Measurements from ENCODE around the gene ZNF316. TPM values are rescaled to one million over a fixed set of nuclear protein-coding genes. Genes with fewer than 3 reads are reported as not detected.
"Not testable (repeated sequence)": the region's sequence is repeated elsewhere in the genome, so short reads cannot be mapped to it uniquely, and the experiment has no call there.

ZNF316 gene
- polyA plus RNA-seq, 10 donors: 19.1 to 32.9 (median 24.2) TPM

- DNase-seq: no peak
These were observed 17.2 kb upstream of the ZNF316 start for GRCh38 chr7:6619961-6620360.

DNA sequence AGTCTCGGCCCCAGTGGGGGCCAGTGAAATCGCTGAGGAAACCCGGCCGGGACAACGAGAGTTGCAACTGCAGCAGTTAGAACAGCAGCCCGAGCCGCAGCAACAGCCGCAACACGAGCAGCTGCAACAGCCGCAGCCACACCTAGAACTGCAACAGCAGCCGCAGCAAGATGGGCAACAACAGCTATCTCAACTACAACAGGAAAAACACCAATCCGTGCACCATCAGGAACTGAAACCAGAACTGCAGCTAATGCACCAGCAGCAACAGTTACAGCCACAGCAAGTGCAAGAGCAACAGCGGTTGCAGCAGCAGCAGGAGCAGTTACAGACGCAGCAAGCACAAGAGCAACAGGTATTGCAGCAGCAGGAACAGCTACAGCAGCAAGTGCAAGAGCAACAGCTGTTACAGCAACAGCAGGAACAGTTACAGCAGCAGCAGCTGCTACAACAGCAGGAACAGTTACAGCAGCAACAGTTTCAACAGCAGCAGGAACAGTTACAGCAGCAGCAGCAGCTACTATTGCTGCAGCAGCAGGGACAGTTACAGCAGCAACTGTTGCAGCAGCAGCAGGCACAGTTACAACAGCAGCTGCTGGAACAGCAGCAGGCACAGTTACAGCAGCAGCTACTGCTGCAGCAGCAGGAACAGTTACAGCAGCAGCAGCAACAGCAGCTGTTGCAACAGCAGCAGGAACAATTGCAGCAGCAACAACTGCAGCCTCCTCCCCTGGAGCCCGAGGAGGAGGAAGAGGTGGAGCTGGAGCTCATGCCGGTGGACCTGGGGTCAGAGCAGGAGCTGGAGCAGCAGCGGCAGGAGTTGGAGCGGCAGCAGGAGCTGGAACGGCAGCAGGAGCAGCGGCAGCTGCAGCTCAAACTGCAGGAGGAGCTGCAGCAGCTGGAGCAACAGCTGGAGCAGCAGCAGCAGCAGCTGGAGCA, 15.7 kb upstream of the ZNF316 start:
- DNase-seq: no peak

- no peak for DNase-seq
These were observed 14.9 kb upstream of the ZNF316 start for GRCh38 chr7:6622134-6622710.

- no peak for DNase-seq
These were observed 13.4 kb upstream of the ZNF316 start for GRCh38 chr7:6623589-6624245.

- no peak for DNase-seq
These were observed 12.9 kb upstream of the ZNF316 start for GRCh38 chr7:6624246-6624611.

GRCh38 chr7:6628045-6628444, 9.1 kb upstream of the ZNF316 start:
- DNase-seq: no peak

DNA sequence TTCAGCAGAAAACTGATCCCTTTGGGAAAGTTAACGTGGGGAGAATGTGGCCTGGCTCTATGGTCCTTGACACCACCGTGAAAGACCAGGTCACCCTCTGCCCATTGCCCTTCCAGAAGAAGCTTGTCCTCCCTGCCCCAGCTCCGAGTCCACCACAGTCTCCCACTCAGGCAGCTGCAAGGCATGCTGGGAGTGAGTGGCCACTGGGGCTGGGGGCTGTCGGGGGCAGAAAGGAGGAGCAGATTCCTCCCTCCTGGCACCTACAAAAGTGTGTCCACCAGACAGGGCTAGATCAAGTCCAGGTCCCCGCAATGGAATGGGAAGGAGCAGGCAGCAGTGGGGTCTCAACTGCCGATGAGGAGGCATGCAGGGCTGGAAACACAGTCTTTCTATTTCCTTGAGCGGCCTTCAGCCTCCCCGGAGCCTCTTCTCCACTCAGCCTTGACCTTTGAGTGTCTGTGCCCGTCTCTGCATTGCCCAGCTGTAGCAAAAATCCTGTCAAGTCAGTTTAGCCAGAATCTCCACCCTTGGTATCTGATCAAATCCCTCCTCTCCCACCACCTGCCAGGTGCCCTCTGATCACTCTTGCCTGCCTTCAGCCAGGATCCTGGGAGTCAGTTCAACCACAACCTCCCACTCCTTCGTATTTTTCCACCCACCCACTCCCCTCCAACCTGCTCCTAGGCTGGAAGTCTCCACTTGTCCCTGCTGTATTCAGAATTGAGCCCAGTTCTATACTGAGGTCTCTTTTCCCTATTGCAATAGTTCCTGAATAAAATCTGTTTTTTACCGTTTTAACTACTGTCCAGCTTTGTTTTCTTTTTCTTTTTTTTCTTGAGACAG, 6.9 kb upstream of the ZNF316 start:
- no peak for DNase-seq

DNA sequence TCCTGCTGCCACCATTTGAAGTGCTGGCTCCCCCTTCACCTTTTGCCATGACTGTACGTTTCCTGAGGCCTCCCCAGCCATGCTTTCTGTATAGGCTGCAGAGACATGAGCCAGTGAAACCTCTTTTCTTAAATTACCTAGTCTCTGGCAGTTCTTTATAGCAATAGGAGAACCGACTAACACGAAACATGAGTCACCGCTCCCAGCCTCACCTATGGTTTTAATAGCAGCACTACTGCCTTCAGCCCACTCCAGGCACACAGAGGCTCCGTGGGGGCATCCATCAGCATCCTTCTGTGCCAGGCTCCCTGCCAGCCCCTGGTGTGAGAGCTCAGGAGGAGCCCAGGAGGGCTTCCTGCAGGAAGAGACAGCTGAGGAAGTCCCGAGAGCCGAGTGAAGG, 5.5 kb upstream of the ZNF316 start:
- DNase-seq: no peak

- no peak for DNase-seq
These were observed 3.1 kb upstream of the ZNF316 start for GRCh38 chr7:6634021-6634420.

DNA sequence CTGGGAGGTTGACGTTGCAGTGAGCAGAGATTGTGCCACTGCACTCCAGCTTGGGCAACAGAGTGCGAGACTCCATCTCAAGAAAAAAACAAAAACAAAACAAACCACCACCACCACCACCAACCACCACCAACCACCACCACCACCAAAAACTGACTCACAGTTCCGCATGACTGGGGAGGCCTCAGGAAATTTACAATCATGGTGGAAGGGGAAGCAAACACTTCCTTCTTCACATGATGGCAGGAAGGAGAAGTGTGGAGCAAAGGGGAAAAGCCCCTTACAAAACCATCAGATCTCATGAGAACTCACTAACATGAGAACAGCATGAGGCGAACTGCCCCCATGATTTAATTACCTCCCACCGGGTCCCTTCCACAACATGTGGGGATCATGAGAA, 2.1 kb upstream of the ZNF316 start:
- DNase-seq: not testable (repeated sequence)

GRCh38 chr7:6637544-6638229, 569 bp downstream of the ZNF316 start:
- peak in 1 of 3 donors; percentile 41 for DNase-seq

GRCh38 chr7:6639032-6639431, 1.9 kb downstream of the ZNF316 start:
- no peak for DNase-seq

- DNase-seq: no peak
These were observed 2.5 kb downstream of the ZNF316 start for GRCh38 chr7:6639627-6640026.

- peak in 1 of 3 donors; percentile 27 for DNase-seq
These were observed 3.2 kb downstream of the ZNF316 start for GRCh38 chr7:6640246-6640721.

DNA sequence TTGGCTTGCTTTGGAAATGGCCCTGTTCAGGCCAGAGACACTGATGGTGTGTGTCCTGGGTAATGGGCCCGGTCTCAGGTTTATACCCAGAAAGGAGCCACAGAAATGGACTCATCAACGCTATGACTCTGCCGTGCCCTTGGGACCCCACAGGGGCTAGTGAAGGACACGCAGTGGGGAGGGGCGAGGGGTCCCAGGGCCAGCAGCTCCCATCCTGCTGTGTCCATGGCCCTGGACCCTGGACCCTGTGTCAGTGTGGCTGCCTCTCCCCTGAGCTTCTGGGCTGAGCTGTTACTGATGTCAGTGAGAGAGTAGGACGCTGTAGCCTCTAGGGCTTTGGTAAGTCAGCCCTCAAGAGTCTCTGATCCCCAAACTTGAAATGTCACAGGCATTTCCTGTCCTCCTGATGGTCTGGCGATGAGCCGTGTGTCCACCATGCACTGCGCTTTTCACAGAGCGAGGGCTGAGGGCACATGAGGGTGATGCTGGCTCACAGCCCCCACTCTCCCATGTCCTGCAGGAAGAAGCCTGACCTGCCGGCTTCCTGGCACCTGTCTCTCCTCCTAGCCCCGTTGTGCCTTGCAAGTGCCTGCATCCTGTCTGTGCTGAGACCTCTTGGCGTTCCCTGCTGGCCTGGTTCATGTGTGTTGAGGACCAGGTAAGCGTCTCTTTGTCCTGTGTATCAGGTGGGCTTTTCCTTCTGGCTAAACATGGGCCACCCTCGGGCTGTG, 4.4 kb downstream of the ZNF316 start:
- no peak for DNase-seq

DNA sequence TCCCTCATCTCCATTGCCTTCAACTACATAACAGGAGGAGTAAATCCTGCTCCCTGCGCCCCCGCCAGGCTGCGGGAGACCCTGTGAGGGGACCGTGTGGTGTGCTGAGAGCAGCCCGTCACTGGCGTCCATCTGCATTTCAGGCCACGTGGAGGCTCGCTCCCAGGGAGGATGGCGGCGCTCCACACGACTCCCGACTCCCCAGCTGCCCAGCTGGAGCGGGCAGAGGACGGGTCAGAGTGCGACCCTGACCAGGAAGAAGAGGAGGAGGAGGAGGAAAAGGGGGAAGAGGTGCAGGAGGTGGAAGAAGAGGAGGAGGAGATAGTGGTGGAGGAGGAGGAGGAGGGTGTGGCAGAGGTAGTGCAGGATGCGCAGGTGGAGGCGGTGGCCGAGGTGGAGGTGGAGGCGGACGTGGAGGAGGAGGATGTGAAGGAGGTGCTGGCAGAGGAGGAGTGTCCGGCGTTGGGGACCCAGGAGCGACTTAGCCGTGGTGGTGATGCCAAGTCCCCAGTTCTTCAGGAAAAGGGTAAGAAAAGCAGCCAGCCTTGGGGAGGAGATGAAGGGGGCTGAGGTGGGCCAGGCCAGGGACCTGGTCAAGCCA, 5.2 kb downstream of the ZNF316 start:
- no peak for DNase-seq

DNA sequence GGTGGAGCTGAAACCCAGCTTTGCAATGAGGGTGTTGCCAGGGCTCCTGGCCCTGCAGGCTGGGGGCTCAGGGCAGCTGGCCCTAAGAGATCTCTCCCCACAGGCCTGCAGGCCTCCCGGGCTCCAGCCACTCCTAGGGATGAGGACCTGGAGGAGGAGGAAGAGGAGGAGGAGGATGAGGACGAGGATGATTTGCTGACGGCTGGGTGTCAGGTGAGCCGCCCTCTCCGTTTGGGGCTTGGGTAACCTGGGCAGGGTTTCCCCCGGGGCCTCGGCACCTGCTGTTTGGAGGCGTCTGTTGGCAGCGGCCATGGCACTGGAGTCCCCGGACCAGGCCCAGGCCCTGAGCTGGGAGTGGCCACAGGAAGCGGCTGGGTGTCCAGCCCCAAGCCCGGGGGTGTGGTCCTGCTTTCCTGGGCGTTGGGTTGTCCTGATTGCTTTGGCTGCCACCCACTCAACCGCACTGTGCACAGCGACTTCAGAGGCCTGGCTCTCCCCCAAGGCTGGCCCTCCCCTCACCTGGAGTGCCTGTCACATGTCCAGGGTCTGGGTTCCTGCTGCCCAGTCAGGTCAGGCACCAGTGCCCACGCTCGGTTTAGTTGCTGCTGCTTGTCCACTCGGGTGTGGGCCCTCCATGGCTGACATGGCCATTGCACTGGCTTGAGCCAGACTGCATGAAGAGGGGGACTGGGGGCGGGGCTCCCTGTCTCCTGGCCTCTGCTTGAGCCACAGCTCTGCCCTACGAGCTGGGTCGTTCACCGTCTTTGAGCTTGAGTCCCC, 5.9 kb downstream of the ZNF316 start:
- DNase-seq: no peak

DNA sequence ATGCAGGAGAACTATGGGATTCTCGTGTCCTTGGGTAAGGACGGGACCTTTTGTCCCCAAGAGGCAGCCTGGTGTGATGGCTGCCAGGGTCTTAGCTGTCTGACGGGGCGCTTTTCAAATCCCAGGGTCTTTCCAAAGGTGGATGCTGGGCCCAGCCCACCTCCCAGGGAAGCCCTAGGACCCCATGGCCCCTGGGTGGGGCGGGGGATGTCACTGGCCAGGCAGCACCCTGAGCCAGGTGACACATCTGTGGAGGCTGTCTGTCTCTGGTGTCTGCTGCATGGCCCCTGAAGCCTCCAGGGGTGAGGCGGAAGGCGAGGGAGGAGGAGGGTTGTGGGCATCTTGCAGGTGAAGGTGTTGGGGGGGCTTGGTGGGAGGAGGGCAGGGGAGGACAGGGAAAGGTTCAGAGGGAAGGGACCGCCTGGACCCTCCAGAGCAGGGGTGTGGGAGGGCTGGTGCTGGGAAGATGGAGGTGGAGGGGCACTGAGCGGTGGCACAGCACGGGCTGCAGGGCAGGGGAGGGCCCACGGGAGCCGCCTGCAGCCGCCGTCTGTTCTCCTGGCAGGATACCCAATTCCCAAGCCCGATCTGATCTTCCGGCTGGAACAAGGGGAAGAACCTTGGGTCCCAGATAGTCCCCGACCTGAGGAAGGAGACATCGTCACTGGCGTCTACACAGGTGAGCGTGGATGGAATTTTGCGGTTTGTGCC, 7.0 kb downstream of the ZNF316 start:
- DNase-seq: no peak

DNA sequence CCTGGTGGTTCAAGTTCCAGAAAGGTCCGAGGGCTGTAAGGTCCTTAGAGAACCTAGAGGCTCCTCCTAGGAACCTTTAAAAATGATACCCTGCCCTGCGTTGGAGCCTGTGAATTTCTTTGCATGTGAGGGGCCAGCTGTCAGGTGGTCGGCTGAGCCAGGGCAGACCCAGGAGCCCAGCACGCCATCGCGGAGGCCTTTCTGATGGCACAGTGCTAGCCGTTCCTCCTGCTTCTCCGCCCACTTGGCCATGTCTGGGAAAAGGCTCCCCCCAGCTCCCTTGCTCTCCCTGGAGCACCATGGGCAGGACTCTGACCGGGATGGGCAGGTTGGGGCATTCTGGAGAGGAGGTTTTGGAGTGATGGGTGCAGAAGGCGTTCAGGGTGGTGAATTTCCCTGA, 7.6 kb downstream of the ZNF316 start:
- DNase-seq: no peak
